CD4-positive, alpha-beta T cell treated with Interleukin-1 beta for 1 hour (primary cell): Measurements from ENCODE around the gene FOXO3.

Source experiments
- DNase-seq, 2 donors: peaks; one replicate each; pipeline ENCODE4 v3.0.0-alpha.2; 2020 to 2022

Gene FOXO3

GRCh38 chr6:108716801-108717791, 156.4 kb downstream of the FOXO3 start:
- DNase-seq = no peak

- DNase-seq = no peak
Observed at GRCh38 chr6:108719477-108719876, 158.8 kb downstream of the FOXO3 start.

GRCh38 chr6:108720827-108721226, 160.1 kb downstream of the FOXO3 start:
- DNase-seq = no peak

GRCh38 chr6:108721286-108721685, 160.6 kb downstream of the FOXO3 start:
- no peak for DNase-seq

- no peak for DNase-seq
Observed at GRCh38 chr6:108723594-108723993, 162.9 kb downstream of the FOXO3 start.

- DNase-seq = no peak
Observed at GRCh38 chr6:108726726-108727339, 166.1 kb downstream of the FOXO3 start.

GRCh38 chr6:108727966-108728730, 167.4 kb downstream of the FOXO3 start:
- DNase-seq = no peak

- DNase-seq = no peak
Observed at GRCh38 chr6:108728826-108729225, 168.1 kb downstream of the FOXO3 start.

GRCh38 chr6:108730635-108731515, 170.2 kb downstream of the FOXO3 start:
- no peak for DNase-seq

- no peak for DNase-seq
Observed at GRCh38 chr6:108732091-108732870, 171.6 kb downstream of the FOXO3 start.

GRCh38 chr6:108733051-108733450, 172.3 kb downstream of the FOXO3 start:
- no peak for DNase-seq

GRCh38 chr6:108733706-108734265, 173.1 kb downstream of the FOXO3 start:
- no peak for DNase-seq
